ENCODE results near the gene PRMT7. TPM values are rescaled to one million over a fixed set of nuclear protein-coding genes. Genes with fewer than 3 reads are reported as not detected.

Gene PRMT7
- total and polyA plus RNA-seq, 8 donors, result 29.0 to 66.3 (median 52.6) TPM

DNA sequence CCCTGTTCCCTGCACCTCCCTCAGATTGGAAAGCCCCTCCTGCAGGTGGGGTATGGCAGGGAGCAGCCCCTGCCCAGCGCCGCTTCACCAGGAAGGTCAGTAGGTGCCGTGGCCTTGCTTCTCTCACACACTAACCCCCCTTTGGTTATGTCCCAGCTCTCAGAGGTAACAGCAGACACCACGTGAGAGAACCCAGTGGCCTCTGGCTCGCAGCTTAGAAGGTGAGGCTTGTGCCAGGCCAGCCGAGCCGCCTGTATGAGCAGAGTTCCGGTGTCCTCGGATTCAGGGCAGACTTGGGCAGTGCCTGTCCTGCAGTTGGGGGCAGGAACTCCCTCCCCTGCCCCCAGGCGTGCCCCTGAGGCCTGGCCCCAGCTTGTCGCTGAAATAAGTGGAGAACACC is 47.1 kb downstream of the PRMT7 start:
- no peak for ATAC-seq
- Histone ChIP-seq H3K9me3 (no peaks in the 10 kb centered on the region), H3K36me3 (peaks cover 0 to 76% of the 10 kb centered on the region in 2 donors), H3K4me3 (no peak overlapping the region), H3K27ac (no peak overlapping the region), H3K27me3 (no peaks in the 10 kb centered on the region), H3K4me1 (peaks cover 0 to 17% of the 10 kb centered on the region in 2 donors)
- TF ChIP-seq, protein P1, sequence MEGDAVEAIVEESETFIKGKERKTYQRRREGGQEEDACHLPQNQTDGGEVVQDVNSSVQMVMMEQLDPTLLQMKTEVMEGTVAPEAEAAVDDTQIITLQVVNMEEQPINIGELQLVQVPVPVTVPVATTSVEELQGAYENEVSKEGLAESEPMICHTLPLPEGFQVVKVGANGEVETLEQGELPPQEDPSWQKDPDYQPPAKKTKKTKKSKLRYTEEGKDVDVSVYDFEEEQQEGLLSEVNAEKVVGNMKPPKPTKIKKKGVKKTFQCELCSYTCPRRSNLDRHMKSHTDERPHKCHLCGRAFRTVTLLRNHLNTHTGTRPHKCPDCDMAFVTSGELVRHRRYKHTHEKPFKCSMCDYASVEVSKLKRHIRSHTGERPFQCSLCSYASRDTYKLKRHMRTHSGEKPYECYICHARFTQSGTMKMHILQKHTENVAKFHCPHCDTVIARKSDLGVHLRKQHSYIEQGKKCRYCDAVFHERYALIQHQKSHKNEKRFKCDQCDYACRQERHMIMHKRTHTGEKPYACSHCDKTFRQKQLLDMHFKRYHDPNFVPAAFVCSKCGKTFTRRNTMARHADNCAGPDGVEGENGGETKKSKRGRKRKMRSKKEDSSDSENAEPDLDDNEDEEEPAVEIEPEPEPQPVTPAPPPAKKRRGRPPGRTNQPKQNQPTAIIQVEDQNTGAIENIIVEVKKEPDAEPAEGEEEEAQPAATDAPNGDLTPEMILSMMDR (IDR thresholded peaks at IDR 0.05), result no peak
- peak in 1 of 4 donors; percentile 46 for DNase-seq
- intact Hi-C loops (cut with DNase I), result no loop called here

DNA sequence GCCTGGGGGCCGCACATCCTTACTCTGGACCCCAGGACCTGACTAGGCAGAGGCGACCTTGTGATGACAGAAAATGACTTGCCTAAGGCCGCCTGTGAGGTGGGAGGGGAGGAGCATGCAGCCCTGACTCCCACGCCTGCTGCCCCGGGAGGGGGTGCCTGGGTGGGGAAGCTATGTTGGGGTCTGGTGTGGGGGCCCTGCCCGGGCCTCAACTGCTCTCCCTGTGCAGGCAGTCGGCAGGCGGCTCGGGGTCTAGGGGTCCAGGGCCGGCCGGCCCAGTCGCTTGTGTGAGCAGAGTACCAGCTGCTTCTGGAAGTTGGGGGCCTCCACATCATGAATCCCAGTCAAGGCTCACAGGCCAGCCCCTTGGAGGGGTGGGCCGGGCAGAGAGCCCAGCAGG is 48.1 kb downstream of the PRMT7 start:
- ATAC-seq (no peak), DNase-seq (peak in 1 of 4 donors; percentile 66)
- Histone ChIP-seq H3K27ac (no peak overlapping the region), H3K4me3 (no peak overlapping the region), H3K36me3 (peaks cover 0 to 66% of the 10 kb centered on the region in 2 donors), H3K4me1 (peaks cover 0 to 22% of the 10 kb centered on the region in 2 donors), H3K27me3 (no peaks in the 10 kb centered on the region), H3K9me3 (no peaks in the 10 kb centered on the region)
- intact Hi-C loops (cut with DNase I), result no loop called here
- TF ChIP-seq, protein P1 (IDR thresholded peaks at IDR 0.05), result no peak

DNA sequence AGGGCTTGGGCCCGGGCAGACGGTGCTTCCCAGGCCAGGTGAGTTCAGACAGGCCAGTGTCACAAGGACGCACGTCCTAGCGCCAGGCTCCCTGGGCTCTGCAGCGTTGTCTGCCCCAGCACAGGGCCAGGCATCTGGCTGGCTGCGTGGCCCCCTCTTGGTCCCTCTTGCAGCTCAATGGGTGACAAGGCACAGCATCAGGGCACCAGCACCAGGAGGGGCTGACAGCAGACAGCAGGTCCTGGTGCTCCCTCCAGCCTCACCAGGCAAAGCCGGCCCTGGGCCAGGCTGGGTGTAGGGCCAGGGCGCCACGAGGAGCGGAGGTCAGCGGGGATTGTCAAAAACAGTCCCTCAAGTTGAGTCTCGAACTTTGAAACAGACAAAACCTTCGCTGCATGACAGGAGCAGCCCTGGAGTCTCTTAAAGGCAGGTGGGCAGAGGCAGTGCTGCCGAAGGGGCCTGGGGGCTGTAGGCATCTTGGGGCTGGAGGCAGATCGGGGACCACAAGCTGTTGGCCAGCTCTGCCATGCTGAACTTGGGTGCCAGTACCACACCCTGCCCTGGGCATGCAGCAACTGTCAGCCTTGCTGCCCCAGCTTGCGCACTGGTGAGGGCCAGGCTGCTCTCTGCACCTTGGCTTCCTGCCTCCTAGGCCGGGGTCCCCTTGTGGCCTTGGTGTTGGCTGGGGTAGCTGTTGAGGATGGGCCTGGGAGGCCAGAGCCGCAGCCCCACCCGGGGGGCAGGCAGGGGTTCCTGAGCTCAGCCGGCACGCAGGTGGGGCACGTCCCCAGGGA is 48.8 kb downstream of the PRMT7 start:
- H3K9me3 ChIP-seq, result no peaks in the 10 kb centered on the region
- TF ChIP-seq, protein P1 (IDR thresholded peaks at IDR 0.05), result no peak
- no peak overlapping the region for H3K27ac ChIP-seq
- intact Hi-C loops (cut with DNase I), result no loop called here
- H3K4me3 ChIP-seq, result no peak overlapping the region
- H3K36me3 ChIP-seq, result peaks cover 0 to 60% of the 10 kb centered on the region in 2 donors
- H3K4me1 ChIP-seq, result peaks cover 1 to 24% of the 10 kb centered on the region in 2 donors
- no peak for ATAC-seq
- peak in 1 of 4 donors; percentile 63 for DNase-seq
- H3K27me3 ChIP-seq, result no peaks in the 10 kb centered on the region

DNA sequence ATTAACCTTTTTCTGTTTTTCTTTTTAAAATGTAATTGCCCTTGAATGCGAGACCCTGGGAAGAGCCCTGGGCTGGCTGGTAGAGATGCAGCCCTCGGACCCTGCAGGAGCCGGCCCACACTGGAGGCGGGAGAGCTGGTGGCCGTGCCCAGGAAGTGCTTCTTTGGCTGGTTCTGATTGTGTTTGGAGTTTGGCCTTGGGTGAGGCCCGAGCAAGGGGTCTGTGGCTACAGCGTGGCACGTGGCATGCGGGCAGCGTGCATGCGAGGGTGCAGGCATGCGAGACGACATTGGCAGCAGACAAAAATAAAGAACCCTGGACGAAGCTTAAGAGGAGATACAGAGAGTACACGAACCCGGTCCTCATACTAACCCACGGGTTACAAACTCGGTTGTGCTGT is 49.7 kb downstream of the PRMT7 start:
- DNase-seq, result peak in 1 of 4 donors; percentile 33

DNA sequence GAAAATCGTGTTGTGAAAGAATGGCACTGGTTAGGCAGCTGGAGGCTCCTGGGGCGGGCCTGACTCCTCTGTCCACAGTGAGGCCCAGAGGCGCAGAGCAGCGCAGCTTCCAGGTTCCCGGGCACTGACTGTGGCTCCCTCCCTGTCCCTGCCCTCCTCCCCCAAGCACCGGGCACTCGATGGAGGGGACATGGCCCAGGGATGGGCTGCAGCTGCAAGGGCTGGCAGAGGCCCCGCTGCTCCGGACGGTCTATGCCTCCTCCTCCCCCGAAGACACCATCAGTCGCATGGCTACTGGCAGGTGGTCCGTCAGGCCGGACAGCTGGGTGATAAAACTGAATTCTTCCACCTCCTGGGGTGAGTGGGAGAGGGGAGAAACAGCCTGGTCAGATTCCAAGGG is 50.1 kb downstream of the PRMT7 start:
- intact Hi-C loops (cut with DNase I), result no loop called here
- TF ChIP-seq, protein P1 (IDR thresholded peaks at IDR 0.05), result no peak
- no peak overlapping the region for H3K4me3 ChIP-seq
- peaks cover 0 to 4% of the 10 kb centered on the region in 2 donors for H3K27me3 ChIP-seq
- peaks cover 0 to 46% of the 10 kb centered on the region in 2 donors for H3K36me3 ChIP-seq
- no peak overlapping the region for H3K27ac ChIP-seq
- no peaks in the 10 kb centered on the region for H3K9me3 ChIP-seq
- H3K4me1 ChIP-seq, result peaks cover 2 to 19% of the 10 kb centered on the region in 2 donors
- peak in 1 of 4 donors; percentile 54 for DNase-seq
- ATAC-seq, result no peak

More for the DNA sequence above, 49.7 kb downstream of the PRMT7 start:
- H3K4me3 ChIP-seq, result no peak overlapping the region
- TF ChIP-seq, protein P1 (IDR thresholded peaks at IDR 0.05), result no peak
- peaks cover 0 to 50% of the 10 kb centered on the region in 2 donors for H3K36me3 ChIP-seq
- no peak for ATAC-seq
- H3K27me3 ChIP-seq, result peaks cover 0 to under 1% of the 10 kb centered on the region in 2 donors
- no peaks in the 10 kb centered on the region for H3K9me3 ChIP-seq
- peaks cover 2 to 23% of the 10 kb centered on the region in 2 donors for H3K4me1 ChIP-seq
- intact Hi-C loops (cut with DNase I), result no loop called here
- H3K27ac ChIP-seq, result no peak overlapping the region
